Measurements from ENCODE around the gene TCL1B.
"Not testable (repeated sequence)": the region's sequence is repeated elsewhere in the genome, so short reads cannot be mapped to it uniquely, and the experiment has no call there.

TCL1B gene, protein sequence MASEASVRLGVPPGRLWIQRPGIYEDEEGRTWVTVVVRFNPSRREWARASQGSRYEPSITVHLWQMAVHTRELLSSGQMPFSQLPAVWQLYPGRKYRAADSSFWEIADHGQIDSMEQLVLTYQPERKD

GRCh38 chr14:95685978-95686922 is at the start of gene TCL1B:
TSS of gene TCL1B (plus strand) at chr14:95686426. CDS start at chr14:95686468, 42 bp downstream.
- no peak for DNase-seq (ENCODE audit: low read depth in 2 of 2, low spot score in 1 of 2)

- DNase-seq (ENCODE audit: low read depth in 2 of 2, low spot score in 1 of 2) = no peak
Measured at GRCh38 chr14:95644981-95645380, 41.2 kb upstream of the TCL1B start.

- DNase-seq (ENCODE audit: low read depth in 2 of 2, low spot score in 1 of 2) = no peak
Measured at GRCh38 chr14:95645389-95645996, 40.7 kb upstream of the TCL1B start.

GRCh38 chr14:95647926-95648325 is 38.3 kb upstream of the TCL1B start:
- no peak for DNase-seq (ENCODE audit: low read depth in 2 of 2, low spot score in 1 of 2)

- no peak for DNase-seq (ENCODE audit: low read depth in 2 of 2, low spot score in 1 of 2)
Measured at GRCh38 chr14:95649230-95649629, 37.0 kb upstream of the TCL1B start.

DNA sequence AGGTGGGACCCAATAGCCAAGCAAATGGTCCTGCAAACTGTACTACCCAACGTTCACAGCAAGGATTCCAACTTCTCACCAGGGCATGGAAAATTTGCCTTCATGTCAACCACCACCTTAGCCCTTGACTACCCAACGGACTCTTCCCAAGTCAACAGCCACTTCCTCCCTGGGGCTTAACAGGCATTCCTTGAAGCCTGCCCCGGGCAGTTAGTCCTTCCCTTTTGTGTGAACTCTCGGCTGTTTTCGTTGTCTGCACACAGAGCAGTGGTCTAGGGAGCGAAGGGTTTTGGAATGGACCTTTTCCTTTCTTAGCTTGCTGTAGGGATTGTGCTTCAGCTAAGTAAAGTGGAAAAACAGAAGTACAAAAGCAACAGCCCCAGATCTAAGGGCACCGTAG is 35.2 kb upstream of the TCL1B start:
- no peak for DNase-seq (ENCODE audit: low read depth in 2 of 2, low spot score in 1 of 2)

- DNase-seq (ENCODE audit: low read depth in 2 of 2, low spot score in 1 of 2) = no peak
Measured at GRCh38 chr14:95651821-95652583, 34.2 kb upstream of the TCL1B start.

GRCh38 chr14:95652690-95653089 is 33.5 kb upstream of the TCL1B start:
- no peak for DNase-seq (ENCODE audit: low read depth in 2 of 2, low spot score in 1 of 2)

GRCh38 chr14:95655461-95655860 is 30.8 kb upstream of the TCL1B start:
- DNase-seq (ENCODE audit: low read depth in 2 of 2, low spot score in 1 of 2) = no peak

GRCh38 chr14:95656634-95657033 is 29.6 kb upstream of the TCL1B start:
- DNase-seq (ENCODE audit: low read depth in 2 of 2, low spot score in 1 of 2) = no peak

DNA sequence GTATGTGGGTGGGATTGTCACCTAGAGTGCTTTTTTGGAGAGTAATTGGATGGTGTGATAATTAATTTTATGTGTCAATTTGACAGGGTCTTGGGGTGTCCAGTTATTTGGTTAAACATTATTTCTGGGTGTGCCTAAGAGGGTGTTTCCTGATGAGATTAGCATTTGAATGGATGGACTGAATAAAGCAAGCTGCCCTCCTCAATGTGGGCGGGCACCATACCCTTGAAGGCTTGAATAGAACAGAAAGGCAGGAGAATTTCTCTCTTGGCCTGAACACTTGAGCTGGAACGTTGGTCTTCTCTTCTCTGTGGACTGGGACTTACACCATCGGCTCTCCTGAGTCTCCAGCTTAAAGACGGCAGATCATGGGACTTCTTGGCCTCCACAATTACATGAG is 28.8 kb upstream of the TCL1B start:
- DNase-seq (ENCODE audit: low read depth in 2 of 2, low spot score in 1 of 2) = no peak

DNA sequence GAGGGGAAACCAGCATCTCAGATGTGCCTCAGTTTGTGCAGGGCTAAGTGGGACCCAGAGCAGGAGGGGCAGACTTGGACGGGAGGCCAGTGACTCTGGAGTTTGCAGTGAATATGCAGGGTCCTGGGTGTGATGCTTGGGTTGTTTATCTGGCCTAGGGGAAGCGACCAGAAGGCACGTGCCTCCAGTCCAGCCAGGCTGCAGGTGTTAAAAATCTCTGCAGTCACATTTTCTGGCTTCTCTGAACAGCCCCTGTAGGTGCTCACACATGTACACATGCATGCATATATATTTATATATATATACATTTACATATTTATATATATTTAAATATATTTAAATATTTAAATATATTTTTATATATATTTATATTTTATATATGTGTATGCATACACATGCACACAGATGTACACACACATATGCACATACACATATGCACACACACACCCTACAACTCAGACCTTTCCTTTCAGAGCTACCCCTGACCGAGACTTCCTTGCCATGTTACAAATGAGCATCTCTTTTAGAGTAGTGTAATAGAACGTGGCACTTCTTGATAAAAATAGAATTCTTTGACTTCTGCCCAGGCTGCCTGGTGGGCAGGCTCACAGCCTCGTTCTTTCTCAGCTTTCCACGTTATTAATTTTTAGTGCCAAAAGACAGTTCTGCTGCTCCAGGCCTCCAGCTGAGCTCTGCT is 26.8 kb upstream of the TCL1B start:
- DNase-seq (ENCODE audit: low read depth in 2 of 2, low spot score in 1 of 2) = no peak

DNA sequence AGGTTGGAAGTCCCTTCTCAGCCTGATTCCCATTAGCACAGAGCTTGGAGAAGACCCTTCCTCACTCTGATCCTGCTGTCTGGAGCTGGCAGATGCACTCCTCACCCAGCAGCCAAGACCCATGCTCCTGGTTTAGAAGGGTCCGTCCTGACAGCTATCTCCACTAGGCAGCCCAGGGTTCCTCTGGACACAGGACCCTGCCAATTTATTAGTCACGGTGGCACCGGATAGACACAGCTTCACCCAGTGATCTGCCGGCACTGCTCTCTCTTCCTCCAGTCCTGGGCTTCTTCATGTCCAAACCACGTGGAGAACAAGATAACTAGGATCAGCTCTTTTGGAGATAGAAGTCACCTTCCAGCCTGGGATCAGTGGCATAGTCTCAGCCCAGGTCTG is 26.2 kb upstream of the TCL1B start:
- no peak for DNase-seq (ENCODE audit: low read depth in 2 of 2, low spot score in 1 of 2)

DNA sequence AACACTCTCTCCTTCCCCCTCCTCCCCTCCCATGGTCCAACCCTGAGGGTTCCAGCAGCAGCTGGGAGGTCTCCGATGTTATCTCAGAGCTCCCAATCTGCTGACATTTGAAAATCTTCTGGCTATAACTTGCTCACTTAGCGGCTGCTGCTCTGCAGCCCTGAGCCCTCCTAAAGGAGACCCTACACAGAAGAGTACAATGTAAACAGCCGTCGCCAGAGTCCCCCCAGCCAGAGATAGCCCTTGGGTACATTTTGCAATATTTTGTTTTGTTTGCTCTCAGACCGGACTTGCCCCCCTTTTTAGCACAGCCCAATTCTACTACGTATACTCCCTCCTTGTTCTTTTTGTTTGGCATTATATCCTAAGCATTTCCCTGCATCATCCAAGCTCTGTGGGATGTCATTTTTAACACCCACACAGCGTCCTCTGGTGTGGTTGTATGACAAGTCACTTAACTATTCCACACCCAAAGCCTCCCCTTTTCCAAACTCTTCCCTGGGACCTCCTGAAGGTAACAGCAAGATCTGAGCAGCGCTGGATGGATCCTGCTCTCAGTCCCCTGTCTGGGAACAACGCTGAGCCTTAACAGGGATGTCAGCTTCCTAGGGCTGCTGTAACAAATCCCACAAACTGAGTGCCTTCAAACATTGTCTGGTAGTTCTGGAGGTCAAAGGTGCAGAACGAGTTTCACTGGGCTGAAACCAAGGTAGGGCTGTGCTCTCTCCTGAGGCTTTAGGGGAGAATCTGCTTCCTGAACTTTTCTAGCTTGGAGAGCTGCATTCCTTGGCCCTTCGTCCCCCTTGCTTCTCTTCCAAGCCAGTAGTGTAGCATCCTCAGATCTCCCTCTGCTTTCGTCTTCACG is 25.3 kb upstream of the TCL1B start:
- no peak for DNase-seq (ENCODE audit: low read depth in 2 of 2, low spot score in 1 of 2)

DNA sequence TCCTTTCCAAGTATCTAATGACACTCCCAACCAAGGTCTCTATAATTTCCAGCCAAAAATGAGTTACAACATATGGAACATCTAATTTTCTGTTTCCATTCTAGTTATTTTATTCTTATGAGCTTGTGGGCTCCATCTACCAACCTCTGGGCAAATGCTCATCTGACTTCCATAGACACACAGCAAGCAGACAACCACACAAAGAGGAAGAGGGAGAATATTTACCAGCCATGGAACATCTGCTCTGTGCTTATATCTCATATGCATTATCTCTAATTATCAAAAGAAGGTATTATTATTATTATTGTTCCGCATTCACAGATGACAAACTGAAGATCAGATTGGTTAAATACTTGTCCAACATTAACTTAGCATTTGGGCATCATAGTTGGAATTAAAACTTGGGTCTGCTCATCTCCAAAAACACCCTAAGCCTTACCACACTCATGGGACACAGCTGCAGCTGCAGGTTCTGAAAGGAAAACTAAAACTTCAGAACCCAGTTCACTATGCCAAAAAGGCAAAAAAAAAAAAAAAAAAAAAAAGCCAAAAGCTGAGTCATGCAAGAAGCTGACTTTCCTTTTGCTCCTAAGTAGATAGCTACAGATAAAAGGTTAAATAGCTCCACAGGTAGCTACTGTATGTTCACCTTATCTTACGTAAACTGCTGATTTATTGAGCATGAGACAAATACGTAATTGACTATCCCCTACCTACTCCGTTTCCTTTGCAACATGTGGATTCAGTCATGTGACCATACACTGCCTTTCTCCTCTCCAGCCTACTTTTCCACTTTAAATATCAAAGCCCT is 23.6 kb upstream of the TCL1B start:
- DNase-seq (ENCODE audit: low read depth in 2 of 2, low spot score in 1 of 2) = no peak

GRCh38 chr14:95663226-95663797 is 22.9 kb upstream of the TCL1B start:
- no peak for DNase-seq (ENCODE audit: low read depth in 2 of 2, low spot score in 1 of 2)

DNA sequence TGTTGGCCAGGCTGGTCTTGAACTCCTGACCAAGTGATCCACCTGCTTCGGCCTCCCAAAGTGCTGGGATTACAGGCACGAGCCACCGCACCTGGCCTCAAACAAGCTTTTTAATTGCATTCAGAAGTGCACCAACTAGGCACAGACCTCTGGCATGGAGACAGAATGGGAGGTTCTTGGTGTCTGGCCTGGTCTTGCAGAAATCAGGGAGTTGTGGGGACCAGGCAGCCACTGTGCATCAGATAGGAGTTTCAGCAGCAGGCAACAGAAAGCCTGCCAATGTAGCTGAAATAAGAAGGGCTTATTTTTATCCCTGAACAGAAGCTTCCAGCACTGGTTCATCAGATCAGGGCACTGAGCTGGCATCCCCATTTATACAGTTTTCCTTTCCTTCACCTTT is 22.2 kb upstream of the TCL1B start:
- DNase-seq (ENCODE audit: low read depth in 2 of 2, low spot score in 1 of 2) = no peak

GRCh38 chr14:95664546-95664945 is 21.7 kb upstream of the TCL1B start:
- DNase-seq (ENCODE audit: low read depth in 2 of 2, low spot score in 1 of 2) = no peak

DNA sequence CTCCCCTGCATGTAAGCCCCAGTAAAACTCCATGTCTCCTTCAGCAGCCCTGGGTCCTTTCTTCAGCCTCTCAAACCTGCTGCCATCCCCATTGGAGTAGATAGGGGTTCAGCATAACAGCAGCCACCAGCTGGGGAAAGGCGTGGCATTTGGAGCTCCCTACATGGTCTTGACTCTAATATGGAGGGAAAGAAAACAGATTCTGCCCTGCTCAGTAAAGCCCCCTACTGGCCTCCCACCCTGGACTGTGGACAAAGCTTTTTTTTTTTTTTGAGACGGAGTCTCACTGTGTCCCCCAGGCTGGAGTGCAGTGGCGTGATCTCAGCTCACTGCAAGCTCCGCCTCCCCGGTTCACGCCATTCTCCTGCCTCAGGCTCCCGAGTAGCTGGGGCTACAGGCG is 20.7 kb upstream of the TCL1B start:
- not testable (repeated sequence) for DNase-seq (ENCODE audit: low read depth in 2 of 2, low spot score in 1 of 2)
